ENCODE measurements around the gene ATXN2. TPM values are rescaled to one million over a fixed set of nuclear protein-coding genes. Genes with fewer than 3 reads are reported as not detected.

Gene ATXN2
- total and polyA plus RNA-seq, 9 of the 15 experiments (the other 6 are each of a cell fraction or from before 2014, with no cell fraction given) = 16.8 to 67.8 (median 29.3) TPM

- no peaks in the 10 kb centered on the region for H3K9me1 ChIP-seq (ENCODE audit: control insufficient read depth, insufficient read depth, low read length)
- 100% methylated on average over 1 of the region's 1 CpG for WGBS (ENCODE audit: insufficient coverage, low coverage, missing lambda C conversion rate)
- FAIRE-seq (no peak), ATAC-seq (no peak), DNase-seq (ENCODE audit: extremely low read depth in 1 of 4, low spot score in 3 of 4) (no peak)
- no peaks in the 10 kb centered on the region for H3K27me3 ChIP-seq (ENCODE audit: control insufficient read depth in 2 of 2, insufficient read depth in 2 of 2, low read length in 2 of 2)
- no peaks in the 10 kb centered on the region for H4K20me1 ChIP-seq (replicated peaks; ENCODE audit: control insufficient read depth, insufficient read depth, low read length)
- no peaks in the 10 kb centered on the region for H3K9me3 ChIP-seq (replicated peaks; ENCODE audit: control insufficient read depth, insufficient read depth, low read depth, low read length)
- intact Hi-C loops (cut with micrococcal nuclease) = no loop called here
- H3K27ac ChIP-seq (ENCODE audit: extremely low read depth, low read depth, low read length) = no peak overlapping the region
- H3K9ac ChIP-seq (ENCODE audit: insufficient read depth in 1 of 2, low read depth in 2 of 2, low read length in 2 of 2) = no peak overlapping the region
- peaks cover 72% of the 10 kb centered on the region; the same call in 2 of the 3 replicates for H3K36me3 ChIP-seq (ENCODE audit: control insufficient read depth, insufficient read depth, low read length)
- H2AFZ ChIP-seq (ENCODE audit: low read depth, low read length) = no peak overlapping the region
- in situ Hi-C loops (cut with MboI) = no loop called here
- ChIA-PET CTCF (ENCODE audit: low intra/inter-chr PET ratio) (no interaction called here), POLR2A (no interaction called here)
- H3K4me1 ChIP-seq (replicated peaks in 1 of 2; ENCODE audit: control insufficient read depth in 2 of 2, insufficient read depth in 2 of 2, low read length in 2 of 2) = peaks cover 0 to 3% of the 10 kb centered on the region in 2 experiments; a peak in 1 of 5 replicates
- no peak overlapping the region for H3K4me2 ChIP-seq (ENCODE audit: insufficient read depth, low read length)
- no peaks in the 10 kb centered on the region for H3K79me2 ChIP-seq (ENCODE audit: control insufficient read depth, insufficient read depth, low read length)
- no peak overlapping the region for H3K4me3 ChIP-seq
- BruUV-seq (replicated peaks) = no TSS peak
- no peak for TF ChIP-seq NFRKB (IDR thresholded peaks at IDR 0.05; ENCODE audit: low read depth)
- no peak for TF ChIP-seq CHD4 (IDR thresholded peaks at IDR 0.05; ENCODE audit: insufficient read depth, insufficient replicate concordance, low read depth, low read length, poor library complexity, severe bottlenecking)
- TF ChIP-seq BCOR (IDR thresholded peaks at IDR 0.05) = no peak
- TF ChIP-seq TBP (optimal IDR thresholded peaks at IDR 0.05; ENCODE audit: low read depth, low read length) = no peak
- TF ChIP-seq, protein P1, sequence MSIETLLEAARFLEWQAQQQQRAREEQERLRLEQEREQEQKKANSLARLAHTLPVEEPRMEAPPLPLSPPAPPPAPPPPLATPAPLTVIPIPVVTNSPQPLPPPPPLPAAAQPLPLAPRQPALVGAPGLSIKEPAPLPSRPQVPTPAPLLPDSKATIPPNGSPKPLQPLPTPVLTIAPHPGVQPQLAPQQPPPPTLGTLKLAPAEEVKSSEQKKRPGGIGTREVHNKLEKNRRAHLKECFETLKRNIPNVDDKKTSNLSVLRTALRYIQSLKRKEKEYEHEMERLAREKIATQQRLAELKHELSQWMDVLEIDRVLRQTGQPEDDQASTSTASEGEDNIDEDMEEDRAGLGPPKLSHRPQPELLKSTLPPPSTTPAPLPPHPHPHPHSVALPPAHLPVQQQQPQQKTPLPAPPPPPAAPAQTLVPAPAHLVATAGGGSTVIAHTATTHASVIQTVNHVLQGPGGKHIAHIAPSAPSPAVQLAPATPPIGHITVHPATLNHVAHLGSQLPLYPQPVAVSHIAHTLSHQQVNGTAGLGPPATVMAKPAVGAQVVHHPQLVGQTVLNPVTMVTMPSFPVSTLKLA (conservative IDR thresholded peaks at IDR 0.05) = no peak
- no peak for TF ChIP-seq ZFP36 (IDR thresholded peaks at IDR 0.05; ENCODE audit: low read depth, low read length, partially characterized antibody)
- TF ChIP-seq MTA2 (IDR thresholded peaks at IDR 0.05; ENCODE audit: low read depth) = no peak
- no peak for TF ChIP-seq RREB1 (CRISPR knock-in tag; IDR thresholded peaks at IDR 0.05)
- TF ChIP-seq, protein P2, sequence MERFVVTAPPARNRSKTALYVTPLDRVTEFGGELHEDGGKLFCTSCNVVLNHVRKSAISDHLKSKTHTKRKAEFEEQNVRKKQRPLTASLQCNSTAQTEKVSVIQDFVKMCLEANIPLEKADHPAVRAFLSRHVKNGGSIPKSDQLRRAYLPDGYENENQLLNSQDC (CRISPR knock-in tag; IDR thresholded peaks at IDR 0.05) = no peak
Observed at GRCh38 chr12:111503116-111503515, 96.0 kb downstream of the ATXN2 start.

Measured in K562 (cell line).